GM21529 (cell line): ENCODE results near the gene NRP1.
"Not testable (repeated sequence)": the region's sequence is repeated elsewhere in the genome, so short reads cannot be mapped to it uniquely, and the experiment has no call there.

Experiments used
- ATAC-seq: cut with Tn5 transposase; IDR thresholded peaks from one replicate; pipeline ENCODE4 v1.9.1; 2021; ENCODE audit not compliant: unreplicated experiment

The NRP1 gene

GRCh38 chr10:33154590-33154989 lies 179.9 kb downstream of the NRP1 start:
- no peak for ATAC-seq

DNA sequence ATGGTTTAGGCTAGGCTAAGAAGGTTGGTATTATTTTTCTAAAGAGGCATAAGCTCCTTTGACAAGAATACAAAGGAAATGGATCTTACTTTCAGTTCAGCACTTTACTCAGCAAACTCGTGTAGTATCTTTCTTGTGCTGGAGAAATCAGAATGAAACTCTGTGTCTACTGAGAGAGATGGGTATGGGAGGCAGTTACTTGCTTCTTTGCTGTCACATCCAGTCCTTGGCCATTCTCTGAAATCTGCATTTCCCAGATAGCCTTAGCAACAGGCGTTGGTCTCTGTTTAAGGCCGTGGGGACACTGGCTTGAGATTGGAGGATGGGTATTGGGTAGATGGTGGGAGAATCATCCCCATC lies 180.5 kb downstream of the NRP1 start:
- no peak for ATAC-seq

- ATAC-seq = no peak
Observed at GRCh38 chr10:33153251-33153967, 181.1 kb downstream of the NRP1 start.

DNA sequence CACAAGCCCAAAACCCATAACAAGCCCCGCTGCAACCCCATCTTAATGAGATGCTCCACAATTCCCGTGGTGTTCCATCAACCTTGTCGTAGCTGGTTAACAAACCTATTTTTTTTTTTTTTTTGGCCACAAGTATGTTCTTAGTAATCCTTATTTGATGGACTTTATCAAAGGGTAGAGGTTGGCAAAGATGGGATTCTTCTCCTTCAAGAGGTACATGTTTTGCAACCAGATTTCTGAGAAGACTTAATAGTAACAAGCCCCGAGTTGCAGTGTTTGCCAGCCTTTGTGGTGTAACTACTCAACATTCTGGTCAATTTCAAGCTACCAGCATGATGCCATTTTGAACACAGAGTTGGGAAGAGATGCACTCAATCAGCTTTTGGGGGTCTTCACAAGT lies 181.7 kb downstream of the NRP1 start:
- ATAC-seq = no peak

DNA sequence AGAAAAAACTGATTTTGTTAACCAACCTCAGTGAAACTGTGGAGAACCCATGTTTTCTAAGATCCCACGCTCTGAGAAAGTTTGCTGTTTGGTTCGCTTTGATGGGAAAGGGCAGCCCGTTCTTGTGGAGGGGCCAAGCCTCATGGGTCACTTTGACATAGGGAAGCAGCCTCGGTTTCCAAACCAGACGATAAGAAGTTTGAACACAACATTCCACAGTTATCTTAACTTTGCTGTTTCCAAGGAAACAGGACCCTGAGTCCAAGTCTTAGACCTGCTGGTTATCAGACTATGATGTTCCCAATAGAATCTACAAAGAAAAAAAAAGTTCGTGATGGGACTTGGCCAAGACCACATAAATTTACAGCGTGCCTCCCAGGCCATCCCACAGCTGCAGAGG lies 182.3 kb downstream of the NRP1 start:
- ATAC-seq = no peak

- ATAC-seq = no peak
Observed at GRCh38 chr10:33151344-33151864, 183.1 kb downstream of the NRP1 start.

GRCh38 chr10:33150889-33151288 lies 183.6 kb downstream of the NRP1 start:
- ATAC-seq = no peak

DNA sequence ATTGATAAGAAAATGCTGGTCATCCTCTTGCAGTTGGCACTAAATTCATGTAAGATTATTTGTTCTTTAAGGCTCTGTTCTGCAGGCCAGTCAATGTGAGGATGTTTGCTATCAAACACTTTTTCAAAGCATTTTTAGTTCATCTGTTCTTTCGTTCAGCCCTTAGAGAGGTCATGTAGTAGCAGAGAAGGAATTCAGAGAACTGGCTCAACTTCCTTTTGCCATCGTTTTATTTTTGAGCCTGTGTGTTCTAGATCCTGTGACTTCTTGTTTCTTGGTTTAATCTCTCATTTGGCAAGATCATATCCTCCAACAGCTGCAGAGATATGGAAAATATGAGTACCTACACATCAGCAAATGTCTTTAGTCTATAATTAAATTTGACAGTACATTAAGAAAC lies 184.3 kb downstream of the NRP1 start:
- no peak for ATAC-seq

- ATAC-seq = no peak
Observed at GRCh38 chr10:33147013-33147310, 187.5 kb downstream of the NRP1 start.

GRCh38 chr10:33146189-33147012 lies 188.1 kb downstream of the NRP1 start:
- no peak for ATAC-seq

DNA sequence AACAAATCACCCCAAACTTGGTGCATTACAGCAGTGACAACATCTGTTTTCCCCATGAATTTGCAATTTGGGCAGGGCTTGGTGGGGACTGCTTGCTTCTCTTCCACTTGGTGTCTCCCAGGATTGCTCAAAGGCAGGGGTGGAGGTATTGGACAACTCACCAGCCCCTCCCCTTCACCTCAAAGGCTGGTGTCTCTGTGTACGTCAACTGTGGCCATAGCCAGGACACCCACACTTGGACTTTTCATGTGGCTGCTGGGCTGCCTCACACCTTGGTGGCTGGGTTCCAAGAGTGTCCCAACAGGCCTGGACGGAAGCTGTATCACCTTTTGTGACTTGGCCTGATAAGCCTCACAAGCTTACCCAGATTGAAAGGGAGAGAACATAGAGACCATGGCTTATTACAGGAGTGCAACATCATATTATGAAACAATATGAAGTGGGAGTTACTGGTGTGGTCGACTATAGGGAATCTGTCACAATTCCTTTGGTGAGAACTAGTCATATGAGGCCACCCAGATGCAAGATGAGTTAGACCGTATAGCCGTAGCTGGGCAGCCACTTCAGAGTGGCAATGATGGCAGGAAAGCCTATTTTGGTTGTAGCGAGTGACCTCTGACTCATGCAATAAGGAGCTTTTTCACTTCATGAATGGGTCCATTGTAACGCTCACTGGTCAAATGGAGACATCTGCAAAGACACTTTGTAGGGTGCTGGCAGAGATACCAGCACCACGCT lies 188.8 kb downstream of the NRP1 start:
- no peak for ATAC-seq

DNA sequence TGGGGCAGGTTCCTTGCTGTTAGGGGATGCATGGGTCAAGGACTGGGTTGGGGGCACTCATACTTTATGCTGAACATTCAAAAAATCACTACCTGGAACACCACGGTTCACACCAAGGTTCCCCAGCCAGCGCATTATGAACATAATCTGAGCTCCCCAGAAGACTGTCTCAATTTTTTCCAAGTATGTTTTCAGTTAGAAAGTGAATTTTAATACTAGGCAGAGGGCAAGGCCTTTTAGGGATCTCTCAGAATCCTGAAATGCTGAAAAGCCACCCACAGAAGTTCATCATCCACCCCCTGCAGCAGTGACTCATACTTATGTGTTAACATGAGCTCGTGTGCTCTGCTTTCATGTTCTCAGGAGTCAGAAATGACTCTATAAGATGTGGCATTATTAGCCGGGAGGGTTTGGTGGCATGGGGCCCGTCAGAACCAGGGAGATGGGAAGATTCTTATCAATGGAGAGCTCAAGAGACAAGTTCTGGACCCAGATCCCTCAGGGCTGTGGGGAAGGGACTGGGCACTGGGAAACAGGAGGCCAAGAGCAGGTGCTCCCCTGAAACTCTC lies 191.2 kb downstream of the NRP1 start:
- peak; percentile 64 for ATAC-seq

GRCh38 chr10:33142295-33142694 lies 192.2 kb downstream of the NRP1 start:
- ATAC-seq = no peak

DNA sequence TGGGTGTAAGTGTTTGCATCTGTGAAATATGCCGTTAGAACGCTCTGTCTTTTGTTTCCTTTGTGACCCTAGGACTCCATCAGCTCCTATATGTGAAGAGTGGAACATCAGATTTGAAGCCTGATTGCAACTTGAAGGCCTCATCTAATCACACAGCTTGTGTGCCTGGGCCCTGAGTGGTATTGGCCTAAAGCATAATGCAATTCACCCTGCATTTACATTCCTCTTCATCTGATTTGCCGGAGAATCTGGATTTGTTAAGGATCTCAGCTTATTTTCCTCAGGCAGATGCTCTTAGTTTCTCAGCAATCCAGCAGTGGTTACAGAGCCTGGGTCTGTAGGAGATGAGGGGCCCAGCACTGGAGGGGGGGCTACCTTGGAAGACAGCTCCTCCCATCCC lies 193.2 kb downstream of the NRP1 start:
- no peak for ATAC-seq

- no peak for ATAC-seq
Observed at GRCh38 chr10:33139181-33139646, 195.3 kb downstream of the NRP1 start.

- not testable (repeated sequence) for ATAC-seq
Observed at GRCh38 chr10:33138686-33139085, 195.8 kb downstream of the NRP1 start.

DNA sequence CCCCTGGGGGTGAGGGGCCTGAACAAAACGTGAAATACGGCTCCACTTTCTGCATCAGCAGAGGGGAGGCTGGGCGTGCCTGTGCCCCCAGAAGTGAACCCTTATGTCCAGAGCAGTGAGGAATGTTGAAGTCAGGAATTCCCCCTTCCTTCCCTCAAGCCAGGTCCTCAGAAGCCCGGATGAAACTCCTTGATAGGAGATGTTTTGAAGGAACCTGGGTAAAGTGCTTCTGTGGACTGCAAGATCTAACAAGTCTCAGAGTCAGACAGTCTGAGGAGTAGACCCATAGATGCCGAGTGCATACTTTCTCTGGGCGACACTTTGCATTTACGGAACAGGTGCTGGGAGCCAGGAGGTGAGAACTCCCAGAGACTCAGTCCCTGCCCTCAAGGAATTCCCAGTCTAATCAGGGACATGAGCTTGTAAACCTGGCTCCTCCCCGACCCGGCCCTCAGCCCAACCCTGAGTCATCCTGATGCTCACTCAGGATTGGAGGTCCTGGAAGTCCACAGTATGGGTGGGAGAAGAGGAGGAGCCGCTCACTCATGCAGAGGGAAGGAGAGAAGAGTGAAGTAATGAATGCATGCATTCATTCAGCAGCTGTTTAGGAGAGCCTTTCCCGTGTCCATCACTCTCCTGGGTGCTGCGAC lies 197.0 kb downstream of the NRP1 start:
- no peak for ATAC-seq

DNA sequence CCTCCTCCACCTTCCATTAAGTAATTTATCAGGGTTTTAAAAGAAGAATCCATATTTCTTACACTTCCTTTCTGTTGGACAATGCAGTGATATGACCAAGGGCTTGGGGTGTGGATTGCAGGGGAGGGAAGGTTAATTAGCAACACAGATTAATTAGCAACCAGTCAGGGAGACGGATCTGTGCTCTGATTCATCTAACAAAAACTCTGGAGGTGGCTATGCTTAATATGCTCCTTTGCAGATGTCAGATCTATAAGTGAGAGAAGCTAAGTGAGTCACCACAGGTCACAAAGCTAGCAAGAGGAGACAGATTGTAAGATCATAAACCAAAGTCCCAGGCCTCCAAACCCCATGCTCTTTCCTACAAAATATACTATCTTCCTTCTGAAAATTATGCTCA lies 197.7 kb downstream of the NRP1 start:
- no peak for ATAC-seq

DNA sequence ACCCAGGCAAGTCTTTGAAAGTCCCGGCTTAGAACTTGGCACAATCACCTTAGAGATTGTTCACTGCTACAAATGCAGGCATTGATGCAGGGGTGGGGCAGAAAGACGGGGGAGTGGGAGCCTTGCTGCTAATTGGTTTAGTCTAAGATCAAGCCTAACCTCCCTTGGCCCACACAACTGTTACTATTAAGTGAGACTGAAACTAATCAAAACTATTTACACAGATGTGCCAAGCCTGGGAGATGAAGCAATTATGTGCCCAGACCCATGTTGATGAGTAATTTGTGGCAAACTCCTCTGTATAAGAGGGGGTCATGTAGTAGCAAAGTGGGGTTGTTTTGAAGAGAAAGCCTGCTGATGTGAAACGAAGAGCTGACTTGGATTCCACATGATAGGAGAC lies 198.2 kb downstream of the NRP1 start:
- no peak for ATAC-seq

DNA sequence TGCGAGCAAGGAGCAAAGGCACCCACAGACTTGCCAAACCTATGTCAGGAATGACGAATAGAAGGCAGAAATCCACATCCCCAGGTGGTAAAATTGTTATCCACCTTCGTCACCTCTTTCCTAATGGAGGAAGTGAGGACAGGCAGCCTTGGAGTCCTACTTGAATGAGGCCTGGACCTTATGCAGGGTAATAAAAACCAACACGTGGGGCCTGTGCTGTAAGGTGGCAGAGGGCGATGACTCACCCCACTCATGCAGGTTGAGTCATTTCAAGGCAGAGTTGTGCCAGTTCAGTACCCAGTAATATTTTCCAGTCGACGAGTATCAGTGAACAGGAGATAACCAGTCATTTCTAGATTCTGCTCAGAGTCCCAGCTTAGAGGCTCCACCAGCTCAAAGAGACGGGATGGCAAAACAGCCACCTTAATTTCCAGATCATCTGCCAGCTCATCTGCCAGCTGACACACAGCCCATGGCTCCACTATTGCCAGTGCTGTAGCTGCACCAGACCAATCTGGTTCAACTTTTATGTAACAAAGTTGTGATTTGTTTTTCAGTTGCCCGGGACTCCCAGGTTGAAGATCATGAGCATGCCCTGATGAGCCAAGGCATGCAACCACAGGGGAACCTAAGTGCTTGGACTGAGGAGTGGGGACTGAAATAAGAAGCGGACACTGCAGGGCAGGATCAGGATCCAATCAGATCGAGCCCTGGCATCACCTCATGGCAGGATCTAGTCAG lies 200.3 kb downstream of the NRP1 start:
- peak; percentile 76 for ATAC-seq
